HepG2 (cell line): Measurements from ENCODE around the gene PLRG1. TPM values are rescaled to one million over a fixed set of nuclear protein-coding genes. Genes with fewer than 3 reads are reported as not detected.
A peak's percentile ranks its signal among the peaks of the same experiment; 100 is the strongest.

Experiments
- AHR ChIP-seq: IDR thresholded peaks from 2 replicates; pipeline ENCODE4 v1.6.1; 2018; ENCODE audit warnings: missing genetic modification reagents, missing compliant biosample characterization
- CHCHD3 ChIP-seq: sonication (generic); formaldehyde crosslinking; IDR thresholded peaks from 2 replicates; pipeline ENCODE4 v1.8.0; 2022; ENCODE audit warnings: mild to moderate bottlenecking, missing genetic modification reagents, moderate library complexity
- EEA1 ChIP-seq: sonication (generic); formaldehyde crosslinking; IDR thresholded peaks from 2 replicates; pipeline ENCODE4 v1.5.1; 2020; ENCODE audit warnings: mild to moderate bottlenecking, missing genetic modification reagents, borderline replicate concordance
- EED ChIP-seq: sonication (generic); formaldehyde crosslinking; IDR thresholded peaks from 2 replicates; pipeline ENCODE4 v1.5.0; 2020; ENCODE audit warnings: mild to moderate bottlenecking, missing genetic modification reagents
- FIP1L1 ChIP-seq: fragments of 200-400 bp; formaldehyde crosslinking; IDR thresholded peaks from 2 replicates; pipeline ENCODE4 v1.6.1; 2018; ENCODE audit warnings: low read depth, mild to moderate bottlenecking, low read length, moderate library complexity, borderline replicate concordance; ENCODE audit not compliant: insufficient read depth
- MTA1 ChIP-seq: sonication (generic); formaldehyde crosslinking; IDR thresholded peaks from 2 replicates; pipeline ENCODE4 v1.4.0; 2020; ENCODE audit warnings: missing genetic modification reagents, mild to moderate bottlenecking, borderline replicate concordance
- PPARG ChIP-seq: conservative IDR thresholded peaks from 2 replicates; pipeline ENCODE4 v1.6.1; 2016; ENCODE audit warnings: missing biosample characterization, missing genetic modification reagents
- SALL1 ChIP-seq: sonication (generic); formaldehyde crosslinking; IDR thresholded peaks from 2 replicates; pipeline ENCODE4 v1.8.0; 2022; ENCODE audit warnings: mild to moderate bottlenecking, missing genetic modification reagents
- SKI ChIP-seq: fragments of 450-650 bp; IDR thresholded peaks from one replicate; pipeline ENCODE4 v1.6.1; 2018; ENCODE audit warnings: mild to moderate bottlenecking; ENCODE audit not compliant: partially characterized antibody
- TCF7 ChIP-seq: sonication (generic); IDR thresholded peaks from 2 replicates; pipeline ENCODE4 v1.6.1; 2016; ENCODE audit warnings: antibody characterized with exemption, low read depth
- TCF7L2 ChIP-seq: IDR thresholded peaks from 2 replicates; pipeline ENCODE4 v1.6.1; 2011; ENCODE audit warnings: mild to moderate bottlenecking, low read depth, low read length, moderate library complexity
- ZBTB38 ChIP-seq: sonication (generic); formaldehyde crosslinking; IDR thresholded peaks from 2 replicates; pipeline ENCODE4 v1.5.1; 2020; ENCODE audit warnings: mild to moderate bottlenecking, missing genetic modification reagents
- ZNF138 ChIP-seq: sonication (generic); formaldehyde crosslinking; IDR thresholded peaks from 2 replicates; pipeline ENCODE4 v1.5.0; 2020; ENCODE audit warnings: mild to moderate bottlenecking, low read depth, missing genetic modification reagents
- ZNF558 ChIP-seq: sonication (generic); formaldehyde crosslinking; IDR thresholded peaks from 2 replicates; pipeline ENCODE4 v1.9.0; 2022; ENCODE audit warnings: mild to moderate bottlenecking, missing genetic modification reagents, borderline replicate concordance
- ZNF782 ChIP-seq: sonication (generic); formaldehyde crosslinking; IDR thresholded peaks from 2 replicates; pipeline ENCODE4 v1.4.0; 2020; ENCODE audit warnings: missing genetic modification reagents, mild to moderate bottlenecking, borderline replicate concordance
- ZNF816 ChIP-seq: sonication (generic); formaldehyde crosslinking; IDR thresholded peaks from 2 replicates; pipeline ENCODE4 v1.8.0; 2022; ENCODE audit warnings: missing genetic modification reagents, mild to moderate bottlenecking, borderline replicate concordance
- polyA plus RNA-seq, 8 experiments: library from polyadenylated mRNA; depleted of rRNA in 3 of 8; stranded (reverse) in 7 of 8; unstranded in 1 of 8; fragments of >200 nt; fragmentation: Illumina TruSeq in 4 of 8; extraction: Trizol in 4 of 8; gene quantifications; 2 replicates each; pipeline versions ENCODE4 v1.2.1 to v1.2.3, GENCODE V29; 2011 to 2016; ENCODE audit warnings: low read depth in 4 of 8, missing spikeins in 1 of 8, mixed read lengths in 1 of 8; ENCODE audit not compliant: insufficient read depth in 1 of 8
- total RNA-seq, 5 experiments: library from RNA; depleted of rRNA; stranded (reverse); fragments of >200 nt; fragmentation: Illumina TruSeq; extraction: Trizol; gene quantifications; 2 replicates each; pipeline ENCODE4 v1.2.3, GENCODE V29; 2016; ENCODE audit warnings: low read depth in 1 of 5
- TF ChIP-seq, protein P1 (sequence below): sonication (generic); formaldehyde crosslinking; IDR thresholded peaks from 2 replicates; pipeline ENCODE4 v1.5.0; 2020; ENCODE audit warnings: missing genetic modification reagents
- TF ChIP-seq, protein P2 (sequence below): sonication (generic); formaldehyde crosslinking; IDR thresholded peaks from 2 replicates; pipeline ENCODE4 v1.5.0; 2020; ENCODE audit warnings: mild to moderate bottlenecking, missing genetic modification reagents
- TF ChIP-seq, protein P3 (sequence below): sonication (generic); formaldehyde crosslinking; IDR thresholded peaks from 2 replicates; pipeline ENCODE4 v1.5.1; 2020; ENCODE audit warnings: mild to moderate bottlenecking, moderate library complexity, missing genetic modification reagents
- TF ChIP-seq, protein P4 (sequence below): sonication (generic); formaldehyde crosslinking; IDR thresholded peaks from 2 replicates; pipeline ENCODE4 v1.5.0; 2020; ENCODE audit warnings: missing genetic modification reagents

PLRG1 gene
- total and polyA plus RNA-seq, 2 of the 13 experiments (the other 11 are each of a cell fraction or from before 2014, with no cell fraction given): 77.3 to 110 TPM

DNA sequence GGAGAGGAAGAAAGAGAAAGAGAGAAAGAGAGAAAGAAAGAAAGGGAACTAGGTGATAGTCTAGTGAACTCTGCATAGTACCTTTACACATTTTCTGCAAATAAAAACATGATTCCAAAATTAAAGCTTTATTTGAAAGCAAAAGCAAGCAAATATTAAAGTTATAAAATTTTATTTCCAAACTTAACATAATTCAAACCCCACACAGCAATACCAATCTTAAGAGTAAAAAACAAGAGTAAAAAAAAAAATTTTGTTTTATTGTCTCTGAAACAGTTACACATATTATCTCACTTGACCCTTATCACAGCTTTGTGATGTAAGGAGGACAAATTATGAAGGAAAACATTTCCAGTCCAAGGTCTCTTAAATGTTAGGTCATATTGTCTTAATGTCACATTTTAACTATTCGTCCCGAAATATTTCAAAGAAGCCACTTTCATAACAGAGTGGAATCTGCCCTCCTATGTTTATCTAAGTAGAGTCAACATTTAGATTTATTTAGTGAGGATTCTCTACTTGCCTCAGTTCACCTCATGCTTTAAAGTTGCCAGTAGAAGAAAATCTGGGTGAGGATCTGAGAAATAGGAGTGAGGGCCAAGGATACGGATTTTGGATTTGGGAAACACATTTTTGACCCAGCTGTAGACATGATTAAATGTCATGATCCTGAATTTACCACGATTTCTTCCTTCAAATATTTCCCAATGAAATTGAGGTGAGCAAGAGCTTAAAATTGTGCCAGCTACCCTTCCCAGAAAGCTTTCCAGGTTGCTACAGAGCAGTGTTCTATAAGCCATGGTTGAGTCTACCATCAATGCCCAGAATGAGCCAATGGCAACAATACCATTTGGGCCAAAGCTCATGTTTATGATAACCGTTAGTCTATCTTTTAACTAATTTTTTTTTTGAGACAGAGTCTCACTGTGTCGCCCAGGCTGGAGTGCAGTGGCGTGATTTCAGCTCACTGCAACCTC lies 47.9 kb upstream of the PLRG1 start (continued):
- TF ChIP-seq, protein P1, sequence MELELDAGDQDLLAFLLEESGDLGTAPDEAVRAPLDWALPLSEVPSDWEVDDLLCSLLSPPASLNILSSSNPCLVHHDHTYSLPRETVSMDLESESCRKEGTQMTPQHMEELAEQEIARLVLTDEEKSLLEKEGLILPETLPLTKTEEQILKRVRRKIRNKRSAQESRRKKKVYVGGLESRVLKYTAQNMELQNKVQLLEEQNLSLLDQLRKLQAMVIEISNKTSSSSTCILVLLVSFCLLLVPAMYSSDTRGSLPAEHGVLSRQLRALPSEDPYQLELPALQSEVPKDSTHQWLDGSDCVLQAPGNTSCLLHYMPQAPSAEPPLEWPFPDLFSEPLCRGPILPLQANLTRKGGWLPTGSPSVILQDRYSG (CRISPR knock-in tag): no peak
- no peak; the same call in 1 of the 2 replicates for TF ChIP-seq SALL1 (CRISPR knock-in tag)
- TF ChIP-seq TCF7: peak; percentile 96
- no peak; the same call in 1 of the 2 replicates for TF ChIP-seq MTA1 (CRISPR knock-in tag)
- no peak for TF ChIP-seq ZNF782 (CRISPR knock-in tag)
- TF ChIP-seq AHR (CRISPR knock-in tag): no peak
- TF ChIP-seq SKI: peak; percentile 89
- TF ChIP-seq, protein P2, sequence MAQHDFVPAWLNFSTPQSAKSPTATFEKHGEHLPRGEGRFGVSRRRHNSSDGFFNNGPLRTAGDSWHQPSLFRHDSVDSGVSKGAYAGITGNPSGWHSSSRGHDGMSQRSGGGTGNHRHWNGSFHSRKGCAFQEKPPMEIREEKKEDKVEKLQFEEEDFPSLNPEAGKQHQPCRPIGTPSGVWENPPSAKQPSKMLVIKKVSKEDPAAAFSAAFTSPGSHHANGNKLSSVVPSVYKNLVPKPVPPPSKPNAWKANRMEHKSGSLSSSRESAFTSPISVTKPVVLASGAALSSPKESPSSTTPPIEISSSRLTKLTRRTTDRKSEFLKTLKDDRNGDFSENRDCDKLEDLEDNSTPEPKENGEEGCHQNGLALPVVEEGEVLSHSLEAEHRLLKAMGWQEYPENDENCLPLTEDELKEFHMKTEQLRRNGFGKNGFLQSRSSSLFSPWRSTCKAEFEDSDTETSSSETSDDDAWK (CRISPR knock-in tag): no peak
- TF ChIP-seq EED (CRISPR knock-in tag): no peak
- no peak for TF ChIP-seq CHCHD3
- TF ChIP-seq, protein P3, sequence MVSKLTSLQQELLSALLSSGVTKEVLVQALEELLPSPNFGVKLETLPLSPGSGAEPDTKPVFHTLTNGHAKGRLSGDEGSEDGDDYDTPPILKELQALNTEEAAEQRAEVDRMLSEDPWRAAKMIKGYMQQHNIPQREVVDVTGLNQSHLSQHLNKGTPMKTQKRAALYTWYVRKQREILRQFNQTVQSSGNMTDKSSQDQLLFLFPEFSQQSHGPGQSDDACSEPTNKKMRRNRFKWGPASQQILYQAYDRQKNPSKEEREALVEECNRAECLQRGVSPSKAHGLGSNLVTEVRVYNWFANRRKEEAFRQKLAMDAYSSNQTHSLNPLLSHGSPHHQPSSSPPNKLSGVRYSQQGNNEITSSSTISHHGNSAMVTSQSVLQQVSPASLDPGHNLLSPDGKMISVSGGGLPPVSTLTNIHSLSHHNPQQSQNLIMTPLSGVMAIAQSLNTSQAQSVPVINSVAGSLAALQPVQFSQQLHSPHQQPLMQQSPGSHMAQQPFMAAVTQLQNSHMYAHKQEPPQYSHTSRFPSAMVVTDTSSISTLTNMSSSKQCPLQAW (CRISPR knock-in tag): no peak
- no peak for TF ChIP-seq ZBTB38 (CRISPR knock-in tag)
- peak; percentile 68 for TF ChIP-seq TCF7L2
- TF ChIP-seq ZNF138 (CRISPR knock-in tag): no peak
- TF ChIP-seq ZNF558 (CRISPR knock-in tag): no peak; the same call in 1 of the 2 replicates
- no peak for TF ChIP-seq FIP1L1
- TF ChIP-seq ZNF816 (CRISPR knock-in tag): no peak
- TF ChIP-seq, protein P4, sequence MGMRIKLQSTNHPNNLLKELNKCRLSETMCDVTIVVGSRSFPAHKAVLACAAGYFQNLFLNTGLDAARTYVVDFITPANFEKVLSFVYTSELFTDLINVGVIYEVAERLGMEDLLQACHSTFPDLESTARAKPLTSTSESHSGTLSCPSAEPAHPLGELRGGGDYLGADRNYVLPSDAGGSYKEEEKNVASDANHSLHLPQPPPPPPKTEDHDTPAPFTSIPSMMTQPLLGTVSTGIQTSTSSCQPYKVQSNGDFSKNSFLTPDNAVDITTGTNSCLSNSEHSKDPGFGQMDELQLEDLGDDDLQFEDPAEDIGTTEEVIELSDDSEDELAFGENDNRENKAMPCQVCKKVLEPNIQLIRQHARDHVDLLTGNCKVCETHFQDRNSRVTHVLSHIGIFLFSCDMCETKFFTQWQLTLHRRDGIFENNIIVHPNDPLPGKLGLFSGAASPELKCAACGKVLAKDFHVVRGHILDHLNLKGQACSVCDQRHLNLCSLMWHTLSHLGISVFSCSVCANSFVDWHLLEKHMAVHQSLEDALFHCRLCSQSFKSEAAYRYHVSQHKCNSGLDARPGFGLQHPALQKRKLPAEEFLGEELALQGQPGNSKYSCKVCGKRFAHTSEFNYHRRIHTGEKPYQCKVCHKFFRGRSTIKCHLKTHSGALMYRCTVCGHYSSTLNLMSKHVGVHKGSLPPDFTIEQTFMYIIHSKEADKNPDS (CRISPR knock-in tag): no peak
- TF ChIP-seq EEA1 (CRISPR knock-in tag): no peak
- TF ChIP-seq PPARG (CRISPR knock-in tag): peak; percentile 98
